Left ventricle myocardium inferior (tissue), 1 donor: Measurements from ENCODE around the gene PARD3. TPM values are rescaled to one million over a fixed set of nuclear protein-coding genes. Genes with fewer than 3 reads are reported as not detected.

Source experiments
- DNase-seq: peaks from one replicate; pipeline ENCODE4 v3.0.0-alpha.2; 2020
- H3K27ac ChIP-seq: fragments of 200-600 bp; replicated peaks from 2 replicates; pipeline ENCODE4 v1.8.0; 2021
- H3K27me3 ChIP-seq: fragments of 200-600 bp; 2 replicates; pipeline ENCODE4 v1.8.0; 2021; ENCODE audit warnings: low read depth
- H3K36me3 ChIP-seq: fragments of 200-600 bp; 2 replicates; pipeline ENCODE4 v1.8.0; 2021
- H3K4me1 ChIP-seq: fragments of 200-600 bp; 2 replicates; pipeline ENCODE4 v1.8.0; 2021
- H3K4me3 ChIP-seq: fragments of 200-600 bp; 2 replicates; pipeline ENCODE4 v1.8.0; 2021; ENCODE audit warnings: mild to moderate bottlenecking, moderate library complexity
- H3K9me3 ChIP-seq: fragments of 200-600 bp; replicated peaks from 2 replicates; pipeline ENCODE4 v1.8.0; 2021
- CTCF ChIP-seq: fragments of 200-600 bp; IDR thresholded peaks from 2 replicates; pipeline ENCODE4 v1.8.0; 2021; ENCODE audit warnings: antibody characterized with exemption, mild to moderate bottlenecking, borderline replicate concordance
- intact Hi-C: fragments of 100-400 bp; cut with micrococcal nuclease; formaldehyde crosslinking; loops from one replicate; pipeline ENCODE4 v1.11.0; 2022
- total RNA-seq: library from RNA; stranded (reverse); fragmentation: NEBNext Ultra II Directional; extraction: Animal tissue kit (Norgen Biotek cat#: 25700); gene quantifications from one replicate; pipeline ENCODE4 v1.2.1, GENCODE V29; 2021
- donor health status: DM: no; HTN: yes; CAD: no; lungs with severe emphysema.

PARD3 gene
- total RNA-seq, 1 donor from 2014 or later = 29.6 TPM

- TF ChIP-seq CTCF = no peak
- no peak overlapping the region for H3K4me3 ChIP-seq
- H3K27me3 ChIP-seq = no peaks in the 10 kb centered on the region
- DNase-seq = no peak
- H3K36me3 ChIP-seq = peaks cover 3% of the 10 kb centered on the region
- H3K27ac ChIP-seq = no peak overlapping the region
- H3K9me3 ChIP-seq = no peaks in the 10 kb centered on the region
- intact Hi-C loops = no loop called here
- no peaks in the 10 kb centered on the region for H3K4me1 ChIP-seq
These were observed 689.4 kb downstream of the PARD3 start for GRCh38 chr10:34125702-34126101.

DNA sequence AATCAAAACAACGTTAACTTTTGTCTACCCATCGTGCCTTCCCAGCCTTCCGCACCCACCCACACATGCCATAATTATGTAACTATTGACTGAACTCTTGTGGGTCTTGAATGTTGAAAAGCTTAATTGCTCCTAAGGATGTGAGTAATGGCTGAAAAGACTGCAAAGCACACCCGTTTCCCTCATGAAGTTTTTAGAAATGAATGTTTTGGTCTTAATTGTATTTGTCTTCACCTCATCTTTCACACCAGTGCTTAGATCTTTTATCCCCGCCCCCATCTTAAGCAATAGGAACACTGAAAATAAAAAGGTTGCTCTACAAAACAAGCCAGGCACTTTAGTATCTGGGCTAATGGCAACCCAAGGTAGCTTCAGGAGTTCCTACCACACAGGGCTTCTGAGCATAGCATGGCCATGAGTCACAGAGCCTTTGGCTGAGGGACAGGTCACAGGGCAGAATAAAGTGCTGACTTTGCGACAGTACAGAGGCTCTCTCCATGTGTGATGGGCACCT, 690.5 kb downstream of the PARD3 start:
- TF ChIP-seq CTCF = no peak
- H3K27ac ChIP-seq = no peak overlapping the region
- no peaks in the 10 kb centered on the region for H3K4me1 ChIP-seq
- H3K9me3 ChIP-seq = no peaks in the 10 kb centered on the region
- H3K27me3 ChIP-seq = no peaks in the 10 kb centered on the region
- no peak overlapping the region for H3K4me3 ChIP-seq
- intact Hi-C loops = no loop called here
- no peaks in the 10 kb centered on the region for H3K36me3 ChIP-seq
- no peak for DNase-seq

DNA sequence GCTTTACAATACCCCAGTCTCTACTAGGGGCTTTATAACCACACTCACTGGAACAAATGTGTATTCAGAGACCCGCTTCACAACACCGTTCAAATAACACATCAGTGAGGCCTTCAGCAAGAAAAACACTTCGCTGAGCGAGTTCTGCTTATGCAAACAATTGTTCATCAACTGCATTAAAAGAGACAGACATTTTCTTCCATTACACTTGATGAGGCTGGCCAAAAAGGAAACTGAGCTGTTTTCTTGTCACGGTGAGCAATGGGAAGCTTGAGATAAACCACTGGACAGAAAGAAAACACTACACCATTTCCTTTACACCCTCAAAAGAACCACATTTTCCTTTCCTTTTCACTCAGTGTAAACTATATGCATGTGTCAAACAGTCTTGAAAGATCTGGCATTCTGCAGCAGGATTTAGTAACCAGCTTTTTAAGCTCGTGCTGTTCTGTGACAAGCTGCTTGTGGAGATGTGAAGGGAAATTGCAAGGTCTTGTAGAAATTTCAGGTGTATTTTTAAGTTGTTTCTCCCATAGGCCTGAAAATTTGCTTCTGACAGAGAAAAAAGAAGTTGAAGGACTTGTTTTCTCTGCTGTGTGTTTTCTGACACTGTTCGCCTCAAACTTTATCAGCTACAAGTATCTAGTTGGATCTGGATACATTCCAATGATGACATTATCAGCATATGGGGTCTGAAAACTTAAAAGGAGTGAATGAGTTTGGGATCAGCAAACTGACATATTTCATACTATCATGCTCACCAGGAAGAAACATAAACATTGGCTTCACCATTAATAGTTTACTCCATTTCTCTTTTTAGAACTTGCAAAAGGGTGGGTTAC, 693.1 kb downstream of the PARD3 start:
- H3K9me3 ChIP-seq = no peaks in the 10 kb centered on the region
- no peak for DNase-seq
- no peak overlapping the region for H3K27ac ChIP-seq
- H3K4me3 ChIP-seq = no peak overlapping the region
- H3K27me3 ChIP-seq = no peaks in the 10 kb centered on the region
- intact Hi-C loops = no loop called here
- H3K36me3 ChIP-seq = no peaks in the 10 kb centered on the region
- peaks cover 5% of the 10 kb centered on the region for H3K4me1 ChIP-seq
- TF ChIP-seq CTCF = no peak

- no peaks in the 10 kb centered on the region for H3K36me3 ChIP-seq
- H3K27me3 ChIP-seq = no peaks in the 10 kb centered on the region
- intact Hi-C loops = no loop called here
- H3K4me3 ChIP-seq = no peak overlapping the region
- TF ChIP-seq CTCF = no peak
- peaks cover 13% of the 10 kb centered on the region for H3K4me1 ChIP-seq
- H3K27ac ChIP-seq = no peak overlapping the region
- H3K9me3 ChIP-seq = no peaks in the 10 kb centered on the region
- no peak for DNase-seq
These were observed 693.9 kb downstream of the PARD3 start for GRCh38 chr10:34121125-34121753.

- Histone ChIP-seq H3K36me3 (no peaks in the 10 kb centered on the region), H3K4me3 (no peak overlapping the region), H3K4me1 (peaks cover 17% of the 10 kb centered on the region), H3K27me3 (no peaks in the 10 kb centered on the region), H3K9me3 (no peaks in the 10 kb centered on the region), H3K27ac (no peak overlapping the region)
- TF ChIP-seq CTCF = peak; percentile 8
- intact Hi-C loops = no loop called here
- DNase-seq = no peak
These were observed 695.6 kb downstream of the PARD3 start for GRCh38 chr10:34119456-34119855.
